ENCODE data around the gene FBXL5.

DNA sequence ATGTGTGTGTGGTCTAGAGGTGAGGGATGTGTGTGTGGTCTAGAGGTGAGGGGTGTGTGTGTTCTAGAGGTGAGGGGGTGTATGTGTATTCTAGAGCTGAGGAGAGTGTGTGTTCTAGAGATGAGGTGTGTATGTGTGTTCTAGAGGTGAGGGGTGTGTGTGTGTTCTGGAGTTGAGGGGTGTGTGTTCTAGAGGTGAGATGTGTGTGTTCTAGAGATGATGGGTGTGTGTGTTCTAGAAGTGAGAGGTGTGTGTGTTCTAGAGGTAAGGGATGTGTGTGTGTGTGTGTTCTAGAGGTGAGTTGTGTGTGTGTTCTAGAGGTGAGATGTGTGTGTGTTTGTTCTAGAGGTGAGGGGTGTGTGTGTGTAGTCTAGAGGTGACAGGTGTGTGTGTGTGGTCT, 49.0 kb upstream of the FBXL5 start:
- TF ChIP-seq SRSF9 (IDR thresholded peaks at IDR 0.05; ENCODE audit: borderline replicate concordance, insufficient read depth, low read depth, low read length, poor library complexity, severe bottlenecking) (no peak), ZNF3 (CRISPR knock-in tag; IDR thresholded peaks at IDR 0.05) (no peak)
